Measurements from ENCODE around the gene NUP214. TPM values are rescaled to one million over a fixed set of nuclear protein-coding genes. Genes with fewer than 3 reads are reported as not detected.

NUP214 gene
- total RNA-seq, 1 experiment from 2014 or later, result 34.9 TPM

DNA sequence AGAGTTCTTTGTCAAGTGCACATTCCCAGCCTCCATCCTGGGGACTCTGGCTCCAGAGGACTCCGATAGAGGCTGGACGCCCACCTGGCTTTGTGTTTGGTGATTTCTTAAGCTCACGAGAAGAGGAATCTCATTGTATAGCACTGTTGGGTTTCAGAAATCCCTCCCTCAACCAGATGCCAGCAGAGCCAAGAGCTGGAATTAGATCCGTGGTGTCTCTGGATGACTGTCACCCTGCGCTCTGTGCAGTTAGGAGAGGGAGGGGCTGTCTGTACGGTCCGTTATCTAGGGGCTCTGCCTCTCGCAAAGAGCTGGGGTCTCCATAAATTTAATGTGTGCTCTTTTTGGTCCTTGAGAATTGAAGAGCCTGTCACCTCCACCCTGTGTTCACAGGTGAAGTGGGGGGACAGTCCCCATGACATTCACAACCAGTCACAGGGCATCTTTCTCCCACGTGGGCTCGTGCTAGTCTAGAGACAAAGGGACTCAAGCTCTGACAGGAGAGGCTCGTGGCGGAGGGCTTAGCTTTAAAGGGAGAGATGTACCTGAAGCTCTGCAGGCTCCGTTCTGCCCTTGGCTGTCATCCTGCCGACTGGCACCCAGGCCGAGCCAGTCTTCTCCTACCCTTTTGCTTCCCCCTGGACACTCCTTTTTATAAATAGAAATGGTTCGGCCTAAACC is 109.6 kb downstream of the NUP214 start:
- Histone ChIP-seq H3K36me3 (ENCODE audit: control insufficient read depth, insufficient read depth, low read length) (no peaks in the 10 kb centered on the region), H3K4me1 (ENCODE audit: control insufficient read depth, insufficient read depth, low read length) (no peaks in the 10 kb centered on the region; the same call in 1 of the 2 replicates), H3K27me3 (ENCODE audit: control insufficient read depth, insufficient read depth, low read length) (no peaks in the 10 kb centered on the region), H3K9me3 (ENCODE audit: control insufficient read depth, insufficient read depth, low read depth, low read length) (no peaks in the 10 kb centered on the region), H3K4me3 (ENCODE audit: low read depth in 2 of 2, low read length in 2 of 2) (no peak overlapping the region), H3K27ac (ENCODE audit: low read length) (no peak overlapping the region)
- no peak for ATAC-seq
- TF ChIP-seq CTCF (IDR thresholded peaks at IDR 0.05) (no peak), SIN3A (IDR thresholded peaks at IDR 0.05; ENCODE audit: borderline replicate concordance, insufficient read depth, low read depth, low read length) (no peak), REST (IDR thresholded peaks at IDR 0.05; ENCODE audit: insufficient read depth in 1 of 2, low read depth in 2 of 2, low read length in 1 of 2) (no peak), TCF7L2 (IDR thresholded peaks at IDR 0.05; ENCODE audit: low read depth, low read length) (no peak), POLR2AphosphoS5 (IDR thresholded peaks at IDR 0.05; ENCODE audit: low read depth, low read length) (no peak)
- DNase-seq (ENCODE audit: low read depth, low spot score), result no peak
- no TSS peak for BruUV-seq (replicated peaks)
- in situ Hi-C loops (cut with HindIII; ENCODE audit: low pct_unique_long_range_greater_than_20kb, low sequenced_read_pairs) (no loop called here), intact Hi-C loops (cut with micrococcal nuclease; ENCODE audit: unreplicated experiment) (no loop called here)
- ChIA-PET CTCF (no interaction called here), POLR2A (no interaction called here)

DNA sequence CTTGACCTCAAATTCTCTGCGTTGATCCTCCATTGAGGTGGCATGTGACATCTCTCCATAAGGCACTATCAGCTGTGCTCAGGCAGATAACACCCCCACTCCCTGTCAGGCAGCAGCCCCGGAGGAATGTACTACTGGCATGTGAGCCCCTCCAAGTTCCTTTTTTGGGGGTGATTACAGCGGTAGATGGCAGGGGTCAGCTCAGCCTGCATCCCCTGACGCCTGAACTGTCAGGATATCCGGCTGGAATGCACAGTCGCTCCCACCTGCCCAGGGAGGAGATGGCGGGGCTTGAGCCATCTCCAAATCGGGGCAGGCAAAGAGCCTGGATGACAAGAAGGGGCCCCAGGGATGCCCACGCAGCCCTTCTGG is 110.1 kb downstream of the NUP214 start:
- POLR2A ChIA-PET, result no interaction called here

More for the DNA sequence above, 110.1 kb downstream of the NUP214 start:
- DNase-seq (ENCODE audit: low read depth, low spot score), result no peak
- ATAC-seq, result no peak
- no TSS peak for BruUV-seq (replicated peaks)
- CTCF ChIA-PET, result no interaction called here
- Histone ChIP-seq H3K27me3 (ENCODE audit: control insufficient read depth, insufficient read depth, low read length) (no peaks in the 10 kb centered on the region), H3K27ac (ENCODE audit: low read length) (no peak overlapping the region), H3K36me3 (ENCODE audit: control insufficient read depth, insufficient read depth, low read length) (no peaks in the 10 kb centered on the region), H3K9me3 (ENCODE audit: control insufficient read depth, insufficient read depth, low read depth, low read length) (no peaks in the 10 kb centered on the region), H3K4me3 (ENCODE audit: low read depth in 2 of 2, low read length in 2 of 2) (no peak overlapping the region), H3K4me1 (ENCODE audit: control insufficient read depth, insufficient read depth, low read length) (no peaks in the 10 kb centered on the region; the same call in 1 of the 2 replicates)
- in situ Hi-C loops (cut with HindIII; ENCODE audit: low pct_unique_long_range_greater_than_20kb, low sequenced_read_pairs), result no loop called here
- intact Hi-C loops (cut with micrococcal nuclease; ENCODE audit: unreplicated experiment), result no loop called here
- no peak for TF ChIP-seq TCF7L2 (IDR thresholded peaks at IDR 0.05; ENCODE audit: low read depth, low read length)
- TF ChIP-seq REST (IDR thresholded peaks at IDR 0.05; ENCODE audit: insufficient read depth in 1 of 2, low read depth in 2 of 2, low read length in 1 of 2), result no peak
- no peak for TF ChIP-seq CTCF (IDR thresholded peaks at IDR 0.05)
- no peak for TF ChIP-seq SIN3A (IDR thresholded peaks at IDR 0.05; ENCODE audit: borderline replicate concordance, insufficient read depth, low read depth, low read length)
- TF ChIP-seq POLR2AphosphoS5 (IDR thresholded peaks at IDR 0.05; ENCODE audit: low read depth, low read length), result no peak

Data from Panc1 (cell line).